Testis (tissue), 5 donors: ENCODE results near the gene ACTL9. TPM values are rescaled to one million over a fixed set of nuclear protein-coding genes. Genes with fewer than 3 reads are reported as not detected.
"Not testable (repeated sequence)": the region's sequence is repeated elsewhere in the genome, so short reads cannot be mapped to it uniquely, and the experiment has no call there.

Source experiments
- DNase-seq: peaks from one replicate; pipeline ENCODE4 v3.0.0-alpha.2; 2019
- H3K27ac ChIP-seq, 2 donors: fragments of 200-600 bp; sonication (generic); one replicate each; pipeline ENCODE4 v1.5.1; 2019
- H3K27me3 ChIP-seq: fragments of 200-600 bp; sonication (generic); one replicate; pipeline ENCODE4 v1.5.1; 2019
- H3K36me3 ChIP-seq: fragments of 200-600 bp; sonication (generic); one replicate; pipeline ENCODE4 v1.5.1; 2017; ENCODE audit warnings: low read depth; ENCODE audit errors: missing control alignments
- H3K4me1 ChIP-seq: fragments of 200-600 bp; sonication (generic); one replicate; pipeline ENCODE4 v1.5.1; 2019
- H3K4me3 ChIP-seq, 2 donors: fragments of 200-600 bp; sonication (generic); one replicate each; pipeline ENCODE4 v1.5.1; 2017 to 2019
- H3K9me3 ChIP-seq: fragments of 200-600 bp; sonication (generic); one replicate; pipeline ENCODE4 v1.5.1; 2017
- CTCF ChIP-seq, 3 experiments: fragments of 450-650 bp in 2 of 3; fragments of 200-600 bp in 1 of 3; sonication (generic) in 1 of 3; IDR thresholded peaks; one replicate each; pipeline ENCODE4 v1.5.1; 2016 to 2019; ENCODE audit warnings: antibody characterized with exemption in 3 of 3, mild to moderate bottlenecking in 2 of 3, moderate library complexity in 1 of 3
- POLR2A ChIP-seq: fragments of 450-650 bp; IDR thresholded peaks from one replicate; pipeline ENCODE4 v1.6.1; 2017; ENCODE audit warnings: antibody characterized with exemption, mild to moderate bottlenecking, moderate library complexity
- WGBS, 2 donors: methylation state at CpG; one replicate each; pipeline ENCODE4 v1.1.5; 2018; 5-methylcytosine and 5-hydroxymethylcytosine counted together
- intact Hi-C: fragments of 100-400 bp; cut with DNase I; formaldehyde crosslinking; loops from one replicate; pipeline ENCODE4 v1.15.1; 2023; ENCODE audit warnings: low total_unique reads
- long read RNA-seq, 2 donors: transcript quantifications; one replicate each; lab custom pipeline, GENCODE V29; 2026
- polyA plus RNA-seq: library from polyadenylated mRNA; stranded (reverse); fragments of 350-450 nt; fragmentation: Illumina TruSeq; extraction: RNeasy Lipid Tissue Mini Kit (QIAGEN cat#74804); gene quantifications from one replicate; pipeline ENCODE4 v1.2.3, GENCODE V29; 2014; ENCODE audit warnings: low read depth, low replicate concordance; ENCODE audit not compliant: insufficient read depth
- total RNA-seq, 2 donors: library from RNA; depleted of rRNA; stranded (reverse); fragments of >200 nt; gene quantifications; one replicate each; pipeline ENCODE4 v1.2.3, GENCODE V29; 2016

The ACTL9 gene
- total RNA-seq (100 to 1,000 TPM in 1 of 2 donors, 10 to 100 TPM in 1; 54.9 to 126 TPM), polyA plus RNA-seq (122 TPM)
- long read RNA-seq, donor 1: 0 reads
- long read RNA-seq, donor 2: 0 reads

- H3K9me3 ChIP-seq: no peaks in the 10 kb centered on the region
- intact Hi-C loops: no loop called here
Observed at GRCh38 chr19:8698433-8699063, at the start of gene ACTL9. Gene ACTL9 (minus strand): TSS chr19:8698795. CDS start chr19:8698701, 94 bp downstream.

GRCh38 chr19:8739291-8740065, 40.9 kb upstream of the ACTL9 start:
- H3K36me3 ChIP-seq, H3K27me3 ChIP-seq, H3K27ac ChIP-seq, H3K4me1 ChIP-seq, intact Hi-C loops, DNase-seq, H3K9me3 ChIP-seq, H3K4me3 ChIP-seq: not testable (repeated sequence)
- 65 to 71% methylated on average over 18 to 28 of the region's 55 CpGs for WGBS, 2 donors

More at GRCh38 chr19:8698433-8699063, at the start of gene ACTL9:
- DNase-seq: peak; percentile 21
- 50 to 53% methylated on average over 16 to 21 of the region's 23 CpGs for WGBS, 2 donors
- no peak for TF ChIP-seq POLR2A
- no peak for TF ChIP-seq CTCF (IDR thresholded peaks at IDR 0.05)
- Histone ChIP-seq H3K36me3 (no peaks in the 10 kb centered on the region), H3K4me3 (peak within 1 kb of the TSS; percentile 12 to 23), H3K4me1 (no peaks in the 10 kb centered on the region), H3K27ac (no peak within 1 kb of the TSS), H3K27me3 (no peaks in the 10 kb centered on the region)

GRCh38 chr19:8738377-8738776, 39.8 kb upstream of the ACTL9 start:
- Histone ChIP-seq H3K36me3 (no peaks in the 10 kb centered on the region), H3K27ac (no peak overlapping the region), H3K27me3 (no peaks in the 10 kb centered on the region), H3K4me1 (no peaks in the 10 kb centered on the region), H3K9me3 (no peaks in the 10 kb centered on the region), H3K4me3 (no peak overlapping the region)
- TF ChIP-seq CTCF (IDR thresholded peaks at IDR 0.05) (no peak), POLR2A (no peak)
- 55 to 61% methylated on average over 8 of the region's 8 CpGs for WGBS, 2 donors
- no peak for DNase-seq
- intact Hi-C loops: no loop called here

GRCh38 chr19:8731428-8732169, 33.0 kb upstream of the ACTL9 start:
- no peak for TF ChIP-seq POLR2A
- TF ChIP-seq CTCF (IDR thresholded peaks at IDR 0.05): no peak
- Histone ChIP-seq H3K9me3 (no peaks in the 10 kb centered on the region), H3K4me1 (no peaks in the 10 kb centered on the region), H3K27me3 (no peaks in the 10 kb centered on the region), H3K27ac (no peak overlapping the region), H3K4me3 (no peak overlapping the region), H3K36me3 (no peaks in the 10 kb centered on the region)
- WGBS, 2 donors: 45 to 47% methylated on average over 19 of the region's 19 CpGs
- peak; percentile 24 for DNase-seq
- intact Hi-C loops: no loop called here

GRCh38 chr19:8724276-8724675, 25.7 kb upstream of the ACTL9 start:
- H3K27ac ChIP-seq: no peak overlapping the region
- no peaks in the 10 kb centered on the region for H3K27me3 ChIP-seq
- H3K4me1 ChIP-seq: no peaks in the 10 kb centered on the region
- H3K9me3 ChIP-seq: no peaks in the 10 kb centered on the region
- H3K36me3 ChIP-seq: no peaks in the 10 kb centered on the region
- no peak for TF ChIP-seq CTCF (IDR thresholded peaks at IDR 0.05)
- no peak for TF ChIP-seq POLR2A
- no peak for DNase-seq
- intact Hi-C loops: no loop called here
- H3K4me3 ChIP-seq: no peak overlapping the region
- WGBS, 2 donors: 71 to 77% methylated on average over 3 of the region's 3 CpGs
